Medulla oblongata (tissue), 1 donor: Measurements from ENCODE around the gene ARAF.
A peak's percentile ranks its signal among the peaks of the same experiment; 100 is the strongest.
"Not testable (repeated sequence)": the region's sequence is repeated elsewhere in the genome, so short reads cannot be mapped to it uniquely, and the experiment has no call there.

ENCODE experiments used
- DNase-seq: peaks from one replicate; pipeline ENCODE4 v3.0.0-alpha.2; 2015; ENCODE audit errors: extremely low spot score

Gene ARAF

DNA sequence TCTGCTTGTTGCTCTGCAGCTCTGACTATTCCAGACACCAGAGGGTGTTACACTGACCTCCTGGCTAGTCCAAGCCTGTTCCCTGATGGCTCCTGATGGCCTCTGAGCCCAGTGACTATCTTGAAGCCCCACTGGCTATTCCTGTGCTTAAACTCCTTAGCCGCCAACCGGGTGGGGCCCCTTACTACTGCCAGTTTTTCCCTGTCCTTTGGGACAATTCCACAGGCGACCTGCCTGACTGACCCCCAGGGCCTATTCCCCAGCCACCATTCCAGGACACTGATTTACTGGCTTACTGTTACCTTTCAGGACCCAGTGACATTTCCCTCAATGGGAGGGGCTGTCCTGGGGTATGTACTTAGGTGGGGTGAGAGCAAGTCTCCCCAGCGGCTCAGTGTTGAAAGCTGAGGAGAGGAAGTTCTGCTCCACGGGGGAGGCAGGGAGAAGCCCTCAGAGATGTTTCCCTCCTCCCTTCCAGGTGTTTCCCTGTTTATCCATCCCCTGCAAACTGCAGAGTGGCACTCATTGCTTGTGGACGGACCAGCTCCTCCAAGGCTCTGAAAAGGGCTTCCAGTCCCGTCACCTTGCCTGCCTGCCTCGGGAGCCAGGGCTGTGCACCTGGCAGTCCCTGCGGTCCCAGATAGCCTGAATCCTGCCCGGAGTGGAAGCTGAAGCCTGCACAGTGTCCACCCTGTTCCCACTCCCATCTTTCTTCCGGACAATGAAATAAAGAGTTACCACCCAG, 25.2 kb downstream of the ARAF start:
- no peak for DNase-seq

DNA sequence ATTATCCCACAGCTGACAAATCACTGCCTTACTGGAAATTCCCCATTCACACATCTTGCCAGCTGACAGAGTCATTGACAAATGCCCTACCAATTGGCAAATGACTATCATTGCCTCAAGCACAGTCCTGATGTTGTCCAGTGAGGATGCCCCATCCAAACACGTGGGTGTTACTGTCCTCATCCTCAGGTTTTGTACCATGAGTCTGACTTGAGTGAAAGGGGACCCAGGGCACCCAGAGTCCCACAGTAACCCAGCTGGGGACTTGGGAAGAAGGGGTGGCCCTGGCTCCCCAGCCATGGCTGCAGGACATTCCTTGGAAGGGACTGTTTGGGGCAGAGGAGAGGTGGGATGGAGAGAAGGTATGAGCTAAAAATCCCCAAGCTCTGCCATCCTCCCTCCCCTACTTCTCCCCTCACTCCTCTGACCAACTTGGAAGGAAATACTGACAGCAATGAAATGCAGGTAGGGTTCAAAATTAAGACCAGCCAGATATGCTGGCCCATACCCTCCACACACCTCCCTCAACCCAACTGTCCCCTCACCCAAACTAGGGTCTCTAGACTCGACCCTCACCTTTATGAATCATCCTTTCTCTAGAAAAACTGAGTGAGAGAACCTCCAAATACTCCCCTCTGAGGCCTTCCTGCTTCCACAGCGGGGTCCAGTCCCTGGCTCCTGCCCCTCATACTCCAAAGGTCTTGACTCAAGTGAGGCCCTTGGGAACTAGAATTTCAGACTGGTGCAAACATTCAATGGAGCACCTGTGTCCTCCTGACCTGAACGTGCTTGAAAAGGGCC, 26.3 kb downstream of the ARAF start:
- no peak for DNase-seq

DNA sequence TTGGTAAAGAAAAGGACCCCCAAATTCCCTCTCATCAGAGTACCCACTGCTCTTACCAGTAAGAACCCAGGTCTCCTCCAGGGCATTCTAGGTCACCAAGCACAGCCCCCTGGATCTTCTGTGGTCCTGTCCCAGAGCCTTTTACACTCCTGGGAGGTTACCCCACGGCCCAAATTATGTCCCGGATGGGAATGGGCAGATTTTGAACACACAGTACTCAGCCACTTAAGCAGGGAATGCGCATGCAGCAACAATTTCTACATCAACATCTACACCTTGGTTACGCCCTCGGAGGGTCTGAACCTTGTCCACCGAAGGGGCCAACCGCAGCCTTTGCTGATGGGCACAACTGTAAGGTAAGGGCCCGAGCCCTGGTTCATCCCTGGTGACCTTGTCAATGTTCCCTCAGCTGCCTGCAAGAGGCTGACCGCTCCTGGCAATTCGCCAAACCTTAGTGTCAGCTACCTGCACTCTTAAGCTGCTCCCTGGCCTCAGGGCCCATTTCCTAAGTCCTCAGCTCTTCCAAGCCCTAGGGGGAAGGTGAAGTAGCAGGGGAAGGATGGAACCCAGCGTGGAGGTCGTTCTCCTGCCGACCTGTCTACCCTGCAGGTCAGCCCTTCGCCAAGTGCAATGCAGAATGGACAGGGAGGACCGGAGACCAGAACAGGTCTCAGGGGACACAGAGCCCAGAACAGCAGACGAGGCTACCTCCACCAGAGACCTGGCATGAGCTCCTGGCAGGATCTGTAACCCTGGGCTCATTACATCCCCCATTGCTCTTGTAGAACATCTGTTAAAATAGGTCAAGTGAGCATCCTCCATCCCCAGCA, 27.1 kb downstream of the ARAF start:
- no peak for DNase-seq

GRCh38 chrX:47590984-47591383, 30.0 kb downstream of the ARAF start:
- no peak for DNase-seq

DNA sequence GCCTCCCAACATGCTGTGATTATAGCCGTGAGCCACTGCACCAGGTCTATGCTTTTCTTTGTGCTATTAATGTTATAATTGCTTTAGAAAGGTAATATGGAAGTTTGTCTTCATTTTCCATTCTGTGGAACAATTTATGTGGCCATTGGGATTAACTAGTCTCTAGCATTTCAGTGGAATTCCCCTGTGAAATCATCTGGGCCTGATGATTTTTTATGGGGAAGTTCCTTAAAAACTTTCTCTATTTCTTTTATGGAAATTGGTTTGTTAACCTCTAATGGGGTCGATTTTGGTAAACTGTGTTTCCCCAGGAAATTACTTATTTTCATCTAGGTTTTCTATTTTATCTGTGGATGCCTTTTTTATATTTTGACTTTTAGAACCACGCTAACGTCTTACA, 32.5 kb downstream of the ARAF start:
- DNase-seq, result no peak

- no peak for DNase-seq
Observed at GRCh38 chrX:47595716-47596251, 34.8 kb downstream of the ARAF start.

DNA sequence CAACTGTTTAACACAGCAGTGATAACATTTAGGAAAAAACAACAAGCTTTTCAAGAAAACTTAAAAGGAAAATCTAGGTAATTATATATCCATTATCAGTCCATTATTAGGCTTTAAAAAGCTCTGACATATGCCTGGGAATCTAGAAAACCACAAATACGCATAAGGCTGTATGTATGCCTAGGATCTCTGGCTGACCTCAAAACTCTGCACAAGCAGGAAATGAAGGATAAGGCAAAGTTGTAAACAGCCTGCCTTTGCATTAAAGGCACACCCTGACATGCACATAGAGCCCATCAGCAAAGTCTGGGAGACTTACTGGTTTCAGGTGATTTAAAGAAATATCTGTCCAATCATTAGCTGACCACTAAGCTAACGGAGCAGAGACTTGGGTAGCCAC, 35.3 kb downstream of the ARAF start:
- DNase-seq, result no peak

- no peak for DNase-seq
Observed at GRCh38 chrX:47597222-47597621, 36.2 kb downstream of the ARAF start.

GRCh38 chrX:47603125-47603524, 42.1 kb downstream of the ARAF start:
- not testable (repeated sequence) for DNase-seq

- DNase-seq, result no peak
Observed at GRCh38 chrX:47605024-47605423, 44.0 kb downstream of the ARAF start.

DNA sequence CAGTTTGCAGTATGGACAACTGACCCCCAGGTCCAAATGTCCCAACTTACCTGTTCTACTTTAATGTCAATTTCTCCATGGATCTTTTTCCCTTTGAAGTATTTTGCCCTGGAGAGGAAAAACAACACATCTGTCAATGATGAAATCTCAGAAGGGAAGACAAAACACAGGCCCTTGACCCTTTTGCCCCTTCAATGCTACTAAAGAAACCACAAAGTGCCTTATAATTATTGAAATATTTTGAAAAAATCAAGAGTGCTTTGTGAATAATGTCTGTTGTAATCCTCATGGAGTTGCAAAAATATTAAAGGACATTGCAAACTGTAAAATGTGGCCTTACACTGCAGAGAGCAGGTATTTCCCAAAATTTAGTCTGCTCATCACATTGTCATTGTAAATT, 46.1 kb downstream of the ARAF start:
- DNase-seq, result no peak

GRCh38 chrX:47608130-47608810, 47.3 kb downstream of the ARAF start:
- no peak for DNase-seq

DNA sequence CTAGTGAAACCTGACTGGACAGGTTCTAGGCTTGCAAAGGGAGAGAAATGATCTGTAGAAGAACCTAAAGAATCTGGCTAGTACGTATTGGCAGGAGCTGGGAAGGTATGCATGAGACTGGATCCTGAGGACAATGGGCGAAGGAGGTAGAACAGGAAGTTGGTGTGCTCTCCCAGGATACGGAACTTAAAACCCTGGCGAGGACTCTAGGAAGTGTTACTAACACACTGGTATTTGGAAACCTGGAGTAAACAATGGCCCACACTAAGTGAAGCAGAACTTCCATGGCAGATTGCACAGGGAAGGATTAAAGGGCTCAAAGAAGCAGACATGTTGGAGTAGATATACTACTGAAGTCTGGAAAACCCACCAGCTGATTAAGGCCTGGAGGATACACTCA, 49.5 kb downstream of the ARAF start:
- no peak for DNase-seq

DNA sequence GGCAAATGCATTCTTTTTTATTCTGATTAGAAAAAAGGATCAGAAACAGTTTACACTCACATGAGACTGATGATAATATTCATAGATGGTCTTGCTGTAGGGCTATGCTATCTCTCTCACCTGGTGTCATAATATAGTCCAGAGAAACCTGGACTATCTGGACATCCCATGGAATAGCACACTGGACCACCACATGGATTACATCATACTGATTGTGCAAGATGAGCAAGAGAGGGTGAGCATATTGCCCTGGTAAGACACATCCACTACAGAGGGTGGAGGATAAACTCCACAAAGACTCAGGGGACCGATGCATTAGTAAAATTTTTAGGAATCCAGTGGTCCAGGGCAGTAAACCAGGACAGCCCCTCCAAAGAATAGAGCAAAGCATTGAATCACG, 50.5 kb downstream of the ARAF start:
- DNase-seq, result no peak

DNA sequence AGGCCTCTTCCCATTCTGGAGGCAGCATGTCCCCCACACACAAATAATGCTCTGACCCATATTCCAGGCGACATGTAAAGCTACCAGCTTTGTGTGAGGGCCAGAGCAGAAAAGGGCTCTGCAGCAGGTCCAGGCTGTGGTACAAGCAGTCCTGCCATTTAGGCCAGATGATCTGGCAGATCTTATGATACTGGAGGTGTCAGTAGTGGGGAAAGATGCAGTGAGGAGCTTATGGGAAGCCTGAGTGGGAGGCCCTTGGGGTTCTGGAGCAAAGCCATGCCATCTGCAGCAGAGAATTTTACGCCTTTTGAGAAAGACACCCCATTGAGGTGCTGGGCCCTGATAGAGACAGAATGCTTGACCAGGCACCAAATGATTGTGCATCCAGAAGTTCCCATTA, 50.9 kb downstream of the ARAF start:
- DNase-seq, result no peak

GRCh38 chrX:47612418-47612817, 51.4 kb downstream of the ARAF start:
- no peak for DNase-seq

DNA sequence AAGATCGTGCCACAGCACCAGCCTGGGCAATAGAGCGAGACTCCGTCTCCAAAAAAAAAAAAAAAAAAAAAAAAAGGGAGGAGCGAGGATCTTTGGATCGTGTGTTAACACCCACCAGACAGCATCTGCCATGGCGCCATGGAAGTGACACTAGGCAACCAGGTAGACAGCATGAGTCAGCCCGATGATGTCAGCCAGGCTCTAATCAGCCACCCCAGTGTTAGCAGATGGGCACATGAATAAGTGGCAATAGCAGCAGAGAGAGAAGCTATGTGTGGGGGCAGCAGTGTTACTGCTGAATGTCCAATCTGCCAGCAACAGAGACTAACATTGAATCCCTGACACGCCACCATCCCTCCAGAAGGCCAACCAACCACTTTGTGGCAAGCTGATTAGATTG, 52.1 kb downstream of the ARAF start:
- DNase-seq, result no peak

- DNase-seq, result no peak
Observed at GRCh38 chrX:47614618-47615017, 53.6 kb downstream of the ARAF start.

DNA sequence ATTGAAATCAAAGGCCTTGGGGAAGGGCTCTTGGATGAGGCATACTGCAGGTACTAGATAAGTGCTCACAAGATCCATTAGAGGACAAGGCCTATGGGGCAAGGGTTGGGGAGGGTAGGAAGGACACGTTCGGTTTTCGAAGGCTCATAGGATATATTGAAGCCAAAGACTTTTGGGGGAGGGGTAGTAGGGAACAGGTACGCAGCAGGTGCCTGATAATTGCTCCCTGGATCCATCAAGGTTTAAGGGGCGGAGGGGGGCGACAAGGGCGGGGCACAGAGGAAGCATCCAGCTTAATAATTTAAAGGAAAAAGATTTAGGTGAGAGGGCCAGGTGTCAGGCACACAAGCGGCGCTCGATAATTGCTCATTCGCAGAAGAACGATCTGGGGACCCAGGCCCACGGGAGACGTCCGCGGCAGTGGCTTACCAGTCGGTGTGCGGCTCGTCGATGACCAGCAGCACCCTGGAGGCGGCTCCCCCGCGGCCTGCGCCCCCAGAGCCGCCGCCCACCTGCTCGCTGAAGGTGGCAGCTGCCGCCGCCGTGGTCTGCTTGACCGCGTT, 58.0 kb downstream of the ARAF start:
- DNase-seq, result no peak

- DNase-seq, result peak; percentile 73
Observed at GRCh38 chrX:47619486-47620302, 58.7 kb downstream of the ARAF start, which contains the start of gene SYN1. Gene SYN1, minus strand, starts transcription at chrX:47619857. Its CDS starts 129 bp downstream, at chrX:47619728.
